SIG-M5 treated with dmso at 0.1 percent for 504 hours (cell line): ENCODE measurements around the gene UGT1A6.

Experiments
- DNase-seq: peaks from one replicate; lab custom pipeline; 2025; ENCODE audit not compliant: unreplicated experiment; lab: John Stamatoyannopoulos, UW

UGT1A6 gene

DNA sequence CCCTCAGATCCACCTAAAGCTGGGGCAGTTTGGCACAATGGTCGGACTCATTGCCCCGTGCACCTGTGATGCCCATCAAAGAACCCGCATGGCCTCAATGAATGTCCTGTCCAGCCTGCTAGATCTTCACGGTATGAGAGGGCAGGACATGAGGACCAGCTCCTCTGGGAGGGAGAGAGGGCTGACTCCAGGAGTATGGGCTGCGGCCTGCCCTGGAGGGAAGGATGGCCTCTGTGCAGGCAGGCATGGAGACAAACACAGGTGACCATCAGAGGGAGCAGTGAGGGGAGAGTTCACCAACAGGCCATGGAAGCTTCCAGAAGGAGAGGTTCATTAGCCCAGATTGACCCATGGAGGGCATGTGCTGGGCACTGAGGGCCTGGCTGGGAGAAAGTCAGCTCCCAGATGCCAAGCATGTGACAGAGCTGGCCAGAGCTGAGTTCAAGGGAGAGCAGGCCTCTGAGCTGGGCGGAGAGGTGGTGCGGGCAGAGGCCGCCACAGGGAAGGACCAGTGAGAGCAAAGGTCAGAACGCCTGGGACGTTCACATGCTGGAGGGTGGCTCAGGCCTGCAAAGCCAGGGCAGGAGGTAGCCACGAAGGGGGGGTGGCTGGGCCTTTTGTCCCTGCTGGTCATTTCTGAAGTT, 125.4 kb downstream of the UGT1A6 start:
- no peak for DNase-seq

DNA sequence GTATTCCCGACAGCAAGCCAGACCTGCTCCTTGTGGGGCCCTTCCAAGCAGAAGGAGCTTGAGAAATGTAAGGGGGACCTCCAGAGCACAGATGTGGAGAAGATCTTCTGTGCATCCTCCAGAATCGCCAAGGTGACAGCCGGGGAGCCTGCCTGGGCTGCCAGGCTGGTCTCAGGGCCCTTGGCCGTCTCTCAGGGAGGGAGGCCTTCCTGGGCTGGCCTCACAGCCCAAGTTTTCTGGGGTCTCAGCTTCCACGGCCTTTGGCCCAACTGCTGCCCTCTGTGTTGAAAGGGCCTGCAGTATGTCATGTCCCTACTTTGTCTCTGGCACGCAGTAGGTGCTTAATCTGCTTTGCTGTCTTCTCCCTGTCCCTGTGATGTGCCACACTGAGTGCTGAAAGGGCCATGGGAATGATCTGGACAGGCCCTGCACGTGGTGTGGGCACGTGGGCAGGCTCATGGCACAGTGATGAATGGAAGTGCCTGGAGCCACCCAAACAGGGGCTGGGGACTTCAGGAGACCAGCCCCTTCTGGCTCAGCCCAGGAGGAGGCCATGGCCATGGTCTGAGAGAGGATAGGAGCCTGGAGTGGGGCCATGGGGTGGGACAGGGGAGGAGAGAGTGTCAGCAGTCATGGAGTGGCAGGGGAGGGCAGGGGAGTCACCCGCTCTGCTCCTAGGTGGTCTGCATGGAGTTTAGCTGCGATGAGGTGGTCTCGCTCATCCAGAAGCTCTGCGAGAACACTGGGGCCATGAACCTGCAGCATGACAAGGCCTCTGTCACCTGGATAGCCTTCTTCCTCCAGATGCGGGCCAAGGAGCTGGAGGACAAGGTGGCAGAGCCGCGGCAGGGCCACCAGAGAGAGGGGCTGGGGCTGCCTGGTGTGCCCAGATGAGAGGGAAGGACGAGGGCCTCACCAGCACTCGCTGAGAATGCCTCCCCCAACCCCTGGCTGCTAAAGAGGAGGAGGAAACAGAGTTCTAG, 126.2 kb downstream of the UGT1A6 start:
- DNase-seq = no peak

DNA sequence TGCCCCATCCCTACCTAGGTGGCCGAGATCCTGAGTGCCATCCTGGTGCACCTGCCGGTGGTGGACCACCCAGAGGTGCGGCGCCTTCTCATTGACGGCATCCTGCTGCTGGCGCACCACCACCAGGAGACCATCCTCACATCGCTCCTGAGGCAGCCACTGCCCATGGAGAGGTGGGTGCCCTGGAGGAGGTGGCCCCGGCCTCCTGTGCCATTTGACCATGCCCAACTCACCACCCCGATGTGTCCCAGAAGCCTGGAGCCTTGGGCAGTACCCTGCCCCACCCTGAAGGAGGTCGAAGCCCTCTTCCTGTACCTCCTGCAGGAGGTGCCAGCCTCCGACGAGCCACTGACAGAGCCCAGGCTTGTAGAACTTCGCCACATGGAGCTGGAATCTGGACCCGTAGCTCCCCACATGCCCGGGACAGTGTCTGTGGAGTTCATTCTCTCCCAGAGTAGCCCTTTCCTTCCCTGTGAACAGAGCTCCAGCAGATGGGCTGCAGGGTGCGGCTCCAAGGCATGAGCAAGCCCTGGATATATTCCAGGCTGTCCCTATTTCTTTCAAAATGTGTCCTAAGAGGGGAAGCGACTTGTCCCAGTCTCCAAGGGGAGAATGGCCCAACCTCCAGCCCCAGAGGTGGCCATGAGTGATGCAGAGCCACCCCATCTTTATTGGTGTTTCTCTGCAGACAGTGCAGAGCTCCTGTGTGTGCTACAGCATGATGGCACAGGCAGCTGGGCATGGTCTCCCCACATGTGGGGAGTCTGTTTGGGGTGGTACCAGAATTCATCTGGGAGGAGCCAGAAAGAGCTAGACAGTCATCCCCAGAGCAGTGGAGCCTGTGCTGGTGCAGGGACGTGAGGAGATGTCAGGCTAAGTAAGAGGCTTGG, 127.4 kb downstream of the UGT1A6 start:
- no peak for DNase-seq

DNA sequence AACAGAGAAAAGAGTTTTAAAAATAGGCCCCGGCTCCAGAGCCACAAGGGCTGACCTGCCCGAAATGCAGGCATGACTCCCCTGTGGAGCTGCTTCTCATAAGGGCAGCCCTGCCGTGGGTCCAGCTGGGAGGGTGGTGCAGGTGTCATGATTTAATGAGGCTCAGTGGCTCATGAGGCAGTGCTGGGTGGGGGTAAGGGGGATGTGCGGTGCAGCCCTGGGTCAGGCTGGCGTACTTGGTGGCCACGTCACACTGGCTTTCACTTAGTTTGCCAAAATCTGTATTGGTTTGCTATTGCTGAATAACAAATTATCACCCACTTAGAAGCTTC, 128.1 kb downstream of the UGT1A6 start:
- no peak for DNase-seq

DNA sequence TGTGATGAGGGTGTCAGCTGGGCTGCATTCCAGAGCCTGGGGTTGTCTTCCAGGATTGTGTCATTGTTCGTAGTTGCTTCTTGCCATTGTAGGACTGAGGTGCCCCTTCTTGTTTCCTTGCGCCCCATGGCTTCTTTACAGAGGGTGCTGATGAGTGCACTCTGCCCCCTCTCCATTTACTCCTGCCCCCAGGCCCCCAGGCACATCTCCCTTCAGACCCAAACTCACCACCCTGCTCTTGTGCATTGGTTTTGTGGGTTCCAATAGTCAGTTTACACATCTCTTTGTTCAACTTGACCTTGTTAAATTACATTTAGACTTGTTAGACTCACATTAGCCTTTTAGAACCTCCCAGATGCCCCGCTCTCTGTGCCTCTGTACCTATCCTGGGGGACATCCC, 128.5 kb downstream of the UGT1A6 start:
- DNase-seq = no peak

DNA sequence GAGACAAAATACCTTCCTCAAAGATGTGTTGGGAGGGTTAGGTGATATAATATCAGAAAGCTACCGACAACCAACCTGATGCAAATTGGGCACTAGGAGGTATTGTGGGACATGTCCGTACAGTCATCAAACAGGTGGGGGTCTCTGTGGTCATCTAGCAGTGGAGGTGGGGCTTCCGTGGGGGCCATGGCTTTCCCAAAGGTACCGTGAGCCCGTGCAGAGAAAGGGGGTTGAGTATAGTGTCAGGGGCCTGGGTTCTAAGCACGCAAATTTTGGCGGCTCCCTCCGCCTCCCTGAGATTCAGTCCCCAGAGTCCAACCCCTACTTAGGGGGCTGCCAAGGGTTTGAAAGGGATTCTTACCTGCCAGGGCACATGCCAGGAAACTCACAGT, 129.0 kb downstream of the UGT1A6 start:
- DNase-seq = no peak

DNA sequence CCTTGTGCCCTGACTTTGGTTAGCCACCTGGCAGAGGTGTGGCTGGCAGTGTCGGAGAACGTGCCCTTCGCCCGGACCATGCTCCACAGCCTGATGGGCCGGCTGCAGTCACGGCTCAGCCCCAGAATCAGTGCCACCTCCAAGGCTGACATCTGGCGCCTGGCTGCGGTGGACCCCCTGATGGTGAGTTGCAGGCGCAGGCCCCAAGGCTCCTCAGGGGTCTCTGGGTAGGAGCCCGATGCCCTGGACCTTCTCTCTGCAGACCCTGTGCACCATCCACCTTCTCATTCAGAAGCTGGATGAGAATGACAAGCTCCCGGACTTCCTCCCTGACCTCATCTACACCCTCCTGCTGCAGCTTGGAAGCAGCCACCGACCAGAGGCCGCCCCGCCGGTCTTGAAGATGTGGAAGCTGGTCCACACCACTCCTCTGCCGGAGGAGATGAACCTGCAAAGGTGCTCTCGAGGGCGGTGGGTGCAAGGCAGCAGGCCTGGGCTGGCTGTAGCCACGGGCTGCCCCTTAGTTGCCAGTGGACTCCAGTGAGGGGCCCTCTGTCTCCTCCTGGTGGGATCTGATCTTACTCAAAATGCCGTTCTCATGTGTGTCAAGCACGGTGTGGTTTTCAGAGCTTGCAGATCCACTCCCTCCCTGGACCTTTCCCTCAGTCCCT, 129.5 kb downstream of the UGT1A6 start:
- DNase-seq = no peak
